GM21423 (cell line): Measurements from ENCODE around the gene NRN1.
"Not testable (repeated sequence)": the region's sequence is repeated elsewhere in the genome, so short reads cannot be mapped to it uniquely, and the experiment has no call there.

Experiments
- ATAC-seq: cut with Tn5 transposase; IDR thresholded peaks from one replicate; pipeline ENCODE4 v1.9.1; 2021; ENCODE audit warnings: mild to moderate bottlenecking, moderate library complexity; ENCODE audit not compliant: unreplicated experiment

The NRN1 gene

DNA sequence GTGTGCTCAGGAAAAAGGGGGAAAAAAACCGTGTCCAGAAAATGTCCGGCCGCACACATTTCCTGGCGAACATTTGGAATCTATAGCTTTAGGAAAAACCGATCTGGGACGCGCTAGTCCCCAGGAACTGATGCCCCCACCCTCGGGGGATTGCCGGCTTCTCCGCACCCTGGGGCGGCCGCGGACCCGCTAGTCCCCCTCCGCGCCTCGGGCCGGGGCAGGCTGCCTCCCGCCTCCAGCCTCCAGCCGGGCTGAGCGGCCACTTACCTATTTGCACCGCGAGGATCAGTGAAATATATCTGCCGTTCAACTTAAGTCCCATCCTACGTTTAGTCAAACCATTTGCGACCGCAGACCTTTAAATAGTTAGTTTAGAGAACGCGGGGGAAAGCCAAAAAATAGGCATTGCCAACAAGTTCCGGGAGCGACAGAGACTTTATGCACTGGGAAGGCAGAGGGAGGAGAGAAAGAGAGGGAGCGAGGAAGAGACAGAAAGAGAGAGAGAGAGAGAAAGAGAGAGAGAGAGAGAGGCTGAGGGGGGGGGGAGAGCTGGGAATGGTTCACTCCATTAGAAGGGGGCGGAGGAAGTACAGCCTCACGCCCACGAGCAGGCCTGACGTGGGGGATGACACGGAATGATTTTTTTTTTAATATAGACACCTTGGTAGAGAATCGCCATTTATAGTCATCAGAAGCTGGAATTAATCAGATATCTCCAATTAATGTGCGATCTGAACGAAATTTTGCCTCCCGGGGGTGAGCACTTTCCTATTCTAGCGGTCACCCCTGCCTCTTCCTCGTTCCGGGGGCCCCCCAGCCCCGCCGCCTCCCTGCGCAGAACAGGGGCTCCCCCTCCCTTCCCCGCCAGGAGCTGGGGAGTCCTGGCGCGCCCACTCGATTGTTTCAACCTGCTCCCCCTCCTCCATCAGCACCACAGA lies at the start of gene NRN1:
Gene NRN1 (minus strand): TSS at position 498 of the 938 bp plus-strand sequence. CDS start 176 bp downstream, at position 322.
- no peak for ATAC-seq

DNA sequence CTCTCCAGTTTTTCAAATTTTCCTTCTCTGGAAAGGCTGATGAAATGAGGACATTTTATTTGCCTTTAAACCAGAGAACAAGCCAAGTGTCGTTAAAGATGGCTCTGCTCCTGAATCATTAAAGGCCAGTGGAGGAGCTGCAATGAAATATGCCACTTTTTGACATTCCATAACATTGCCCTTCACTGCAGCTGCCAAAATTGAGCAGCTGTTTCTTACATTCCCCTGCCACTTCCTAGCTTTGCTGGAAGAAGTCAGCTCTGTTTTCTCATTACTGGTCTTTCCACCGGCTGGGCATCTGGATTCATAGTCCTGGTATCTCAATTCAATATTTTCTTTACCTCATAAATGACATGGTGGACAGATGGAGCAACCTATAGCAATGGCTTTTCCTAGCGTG lies 45.5 kb upstream of the NRN1 start:
- ATAC-seq, result no peak

DNA sequence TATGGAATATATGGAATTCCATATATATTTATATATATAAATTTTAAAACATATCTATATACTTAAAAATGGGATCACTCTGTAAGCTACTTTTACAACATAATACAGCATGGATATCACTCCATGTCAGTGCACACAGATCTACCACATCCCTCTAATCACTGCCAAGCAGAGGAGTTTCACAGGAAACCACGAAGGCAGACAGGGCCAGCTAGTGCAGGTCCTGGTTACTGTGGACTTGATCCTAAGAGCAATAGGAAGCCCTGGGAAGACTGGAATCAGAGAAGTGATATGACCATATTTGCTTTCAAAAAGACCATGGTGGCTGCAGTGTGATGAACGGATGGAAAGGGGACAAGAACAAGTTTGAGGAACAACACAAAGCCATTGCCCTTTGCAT lies 40.0 kb upstream of the NRN1 start:
- ATAC-seq, result no peak

- no peak for ATAC-seq
Observed at GRCh38 chr6:6039946-6040509, 33.3 kb upstream of the NRN1 start.

GRCh38 chr6:6037179-6037578 lies 30.5 kb upstream of the NRN1 start:
- no peak for ATAC-seq

GRCh38 chr6:6033858-6034257 lies 27.1 kb upstream of the NRN1 start:
- no peak for ATAC-seq

DNA sequence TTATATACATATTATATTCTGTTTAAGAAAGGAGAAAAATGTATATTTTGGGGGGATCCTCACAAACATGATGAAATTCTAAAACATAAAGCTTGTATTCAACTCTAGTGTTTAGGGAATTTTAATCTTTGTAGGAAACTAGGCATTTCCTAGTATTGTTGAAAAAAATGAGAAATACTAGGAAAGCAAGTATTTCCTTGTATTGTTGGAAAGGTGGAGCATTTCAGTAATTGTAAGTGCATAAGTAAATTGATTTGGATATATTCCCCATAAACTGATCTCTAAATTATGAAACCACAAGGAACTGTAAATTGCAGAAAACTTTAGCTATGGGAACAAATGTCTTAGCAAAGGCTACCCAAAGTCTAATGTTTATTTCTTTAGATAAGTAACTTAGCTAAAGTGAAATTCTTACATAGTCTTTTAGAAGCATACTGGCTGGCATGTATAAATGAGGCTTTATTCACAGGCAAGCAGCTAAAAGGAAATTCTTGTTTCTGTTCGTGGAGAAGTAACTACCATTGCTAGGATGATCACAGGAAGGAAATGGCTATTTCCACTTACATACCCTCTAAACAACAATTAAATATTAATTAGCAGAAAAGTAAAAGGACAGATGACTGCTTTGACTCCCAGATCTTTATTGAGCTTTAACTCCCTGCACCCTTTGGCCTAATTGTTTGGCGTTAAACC lies 19.9 kb upstream of the NRN1 start:
- ATAC-seq, result no peak

GRCh38 chr6:6025736-6026135 lies 19.0 kb upstream of the NRN1 start:
- no peak for ATAC-seq

- ATAC-seq, result no peak
Observed at GRCh38 chr6:6024220-6024619, 17.5 kb upstream of the NRN1 start.

DNA sequence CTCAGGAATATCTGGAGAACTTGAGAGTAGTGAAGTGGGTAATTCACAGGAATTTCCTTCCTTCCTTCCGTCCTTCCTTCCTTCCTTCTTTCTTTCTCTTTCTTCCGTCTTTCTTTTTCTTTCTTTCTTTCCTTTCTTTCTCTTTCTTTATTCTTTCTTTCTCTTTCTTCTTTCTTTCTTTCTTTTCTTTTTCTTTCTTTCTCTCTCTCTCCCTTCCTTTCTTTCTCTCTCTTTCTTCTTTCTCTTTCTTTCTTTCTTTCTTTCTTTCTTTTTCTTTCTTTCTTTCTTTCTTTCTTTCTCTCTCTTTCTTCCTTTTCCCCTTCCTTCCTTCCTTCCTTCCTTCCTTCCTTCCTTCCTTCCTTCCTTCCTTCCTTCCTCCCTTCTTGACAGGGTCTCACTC lies 16.1 kb upstream of the NRN1 start:
- ATAC-seq, result not testable (repeated sequence)

- peak; percentile 71 for ATAC-seq
Observed at GRCh38 chr6:6008648-6009421, 2.1 kb upstream of the NRN1 start.

GRCh38 chr6:6008089-6008647 lies 1.4 kb upstream of the NRN1 start:
- peak; percentile 22 for ATAC-seq

GRCh38 chr6:6007366-6008088 lies 802 bp upstream of the NRN1 start:
- no peak for ATAC-seq

GRCh38 chr6:6006006-6006427 lies 708 bp downstream of the NRN1 start:
- ATAC-seq, result no peak

DNA sequence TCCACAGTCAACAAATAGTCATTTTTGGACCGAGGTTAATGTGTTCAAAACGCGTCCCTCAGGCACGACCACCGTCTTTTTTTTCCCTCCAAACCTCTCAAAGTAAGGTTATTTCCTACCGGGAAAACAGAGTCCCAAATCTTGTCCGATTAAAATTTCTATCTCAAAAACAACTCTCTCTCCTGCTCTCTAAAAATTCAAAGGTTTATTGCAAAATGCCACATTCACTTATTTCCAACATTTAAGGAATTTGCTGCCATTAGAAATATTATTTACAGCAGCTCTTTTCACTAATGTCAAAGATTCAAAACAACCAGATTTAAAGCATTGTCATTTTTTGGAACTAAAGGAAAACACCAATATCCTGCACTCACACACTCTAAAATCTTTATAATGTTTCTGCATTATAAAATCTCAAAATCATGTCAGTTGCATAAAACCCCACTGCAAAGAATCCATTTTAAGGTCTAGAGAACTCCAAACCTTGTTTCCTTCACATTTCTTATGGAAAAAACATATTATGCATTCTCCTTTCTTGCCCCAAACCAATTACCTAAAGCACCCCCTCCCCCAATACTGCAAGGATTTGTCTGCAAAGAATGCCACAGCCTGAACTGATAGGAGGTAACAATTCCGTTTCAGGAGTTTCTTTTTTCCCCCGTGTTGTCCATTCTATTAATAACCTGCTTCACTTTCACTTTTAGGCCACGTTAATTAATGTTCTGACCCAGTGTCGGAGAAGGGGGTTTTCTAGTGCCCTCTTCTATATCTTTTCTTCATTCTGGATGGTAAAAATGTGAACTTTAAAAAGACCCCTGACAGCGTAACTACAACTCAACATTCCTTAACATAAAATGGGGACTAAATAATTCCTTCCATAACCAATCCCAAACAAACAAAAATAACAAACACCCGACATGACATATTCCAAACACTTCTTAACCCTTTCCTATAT lies 1.4 kb downstream of the NRN1 start:
- no peak for ATAC-seq

- no peak for ATAC-seq
Observed at GRCh38 chr6:6004390-6004995, 2.2 kb downstream of the NRN1 start.

GRCh38 chr6:6003621-6004366 lies 2.9 kb downstream of the NRN1 start:
- no peak for ATAC-seq
